SH-SY5Y (cell line): ENCODE results near the gene STOML2.

Experiments
- GATA2 ChIP-seq: IDR thresholded peaks from 2 replicates; pipeline ENCODE4 v1.6.1; 2011; ENCODE audit warnings: mild to moderate bottlenecking, low read depth, low read length
- GATA3 ChIP-seq: IDR thresholded peaks from 2 replicates; pipeline ENCODE4 v1.6.1; 2011; ENCODE audit warnings: low read depth, mild to moderate bottlenecking, low read length, moderate library complexity

DNA sequence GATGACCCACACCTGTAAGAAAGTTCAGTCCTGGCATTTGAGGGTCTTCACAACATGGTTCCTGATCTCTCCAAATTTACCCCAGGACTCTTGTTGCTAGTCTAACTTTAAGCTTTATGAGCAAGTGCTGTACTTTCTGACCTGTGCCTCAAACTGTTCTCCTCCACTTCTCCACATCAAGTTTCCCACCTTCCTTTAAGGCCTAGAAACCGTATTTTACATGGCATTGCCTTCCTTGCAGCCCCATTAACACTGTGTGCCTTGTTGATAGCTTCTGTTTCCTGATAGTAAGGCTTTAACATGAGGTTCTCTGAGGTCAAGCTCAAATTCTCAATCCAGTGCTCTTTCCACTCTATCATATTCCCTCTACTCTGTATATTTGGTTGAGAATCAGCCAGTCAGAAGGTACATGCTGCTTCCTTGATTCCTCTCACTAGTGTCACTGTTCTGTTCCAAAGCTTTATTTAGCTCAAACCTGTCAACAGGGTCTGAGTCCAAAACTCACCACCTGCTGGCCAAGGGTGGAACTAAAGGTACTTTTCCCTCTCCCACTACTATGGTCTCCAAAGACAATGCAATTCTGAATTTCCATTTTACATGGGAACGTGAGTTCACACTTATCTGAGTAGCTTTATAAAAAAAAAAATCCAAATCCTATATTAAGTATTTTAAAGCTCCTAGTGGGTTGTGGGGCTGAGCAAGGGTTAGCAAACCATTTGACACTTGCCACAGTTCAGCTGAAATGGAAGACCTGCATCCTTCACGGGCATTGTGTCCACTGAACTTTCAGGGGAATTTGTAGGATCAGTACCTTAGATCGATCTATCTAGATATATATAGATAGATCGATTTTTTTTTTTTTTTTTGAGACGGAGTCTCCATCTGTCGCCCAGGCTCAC lies 51.6 kb downstream of the STOML2 start:
- TF ChIP-seq GATA2 (no peak), GATA3 (no peak)
